Colonic mucosa (tissue), 4 donors: ENCODE results near the gene MYMK. TPM values are rescaled to one million over a fixed set of nuclear protein-coding genes. Genes with fewer than 3 reads are reported as not detected.

Experiments
- DNase-seq: peaks from one replicate; pipeline ENCODE4 v3.0.0-alpha.2; 2020
- H3K27ac ChIP-seq: fragments of 200-600 bp; one replicate; pipeline ENCODE4 v1.8.0; 2021
- H3K27me3 ChIP-seq: fragments of 200-600 bp; one replicate; pipeline ENCODE4 v1.8.0; 2021
- H3K36me3 ChIP-seq: fragments of 200-600 bp; one replicate; pipeline ENCODE4 v1.8.0; 2021
- H3K4me1 ChIP-seq: fragments of 200-600 bp; one replicate; pipeline ENCODE4 v1.8.0; 2021; ENCODE audit warnings: mild to moderate bottlenecking
- H3K4me3 ChIP-seq: fragments of 200-600 bp; one replicate; pipeline ENCODE4 v1.8.0; 2021
- H3K9ac ChIP-seq, 2 donors: one replicate each; pipeline ENCODE4 v1.7.0; 2013; ENCODE audit warnings: control low read depth in 2 of 2, low read depth in 2 of 2, low read length in 2 of 2
- H3K9me3 ChIP-seq: fragments of 200-600 bp; one replicate; pipeline ENCODE4 v1.8.0; 2021
- intact Hi-C: fragments of 100-400 bp; cut with DNase I; formaldehyde crosslinking; loops from one replicate; pipeline ENCODE4 v1.14.1; 2022
- total RNA-seq, 2 donors: library from RNA; stranded (reverse); fragmentation: NEBNext Ultra II Directional in 1 of 2; extraction: Animal tissue kit (Norgen Biotek cat#: 25700) in 1 of 2; gene quantifications; one replicate each; pipeline ENCODE4 v1.2.1, GENCODE V29; 2021
- TF ChIP-seq, protein P1 (sequence below): fragments of 200-600 bp; IDR thresholded peaks from one replicate; pipeline ENCODE4 v1.8.0; 2022; ENCODE audit warnings: antibody characterized with exemption, mild to moderate bottlenecking
- donor health status: healthy.
- donor health status: DM: no; HTN: no; CAD: no.
- donor health status: DM: no; HTN: no; CAD: no.

MYMK gene
- total RNA-seq, 2 donors from 2014 or later, result not detected

DNA sequence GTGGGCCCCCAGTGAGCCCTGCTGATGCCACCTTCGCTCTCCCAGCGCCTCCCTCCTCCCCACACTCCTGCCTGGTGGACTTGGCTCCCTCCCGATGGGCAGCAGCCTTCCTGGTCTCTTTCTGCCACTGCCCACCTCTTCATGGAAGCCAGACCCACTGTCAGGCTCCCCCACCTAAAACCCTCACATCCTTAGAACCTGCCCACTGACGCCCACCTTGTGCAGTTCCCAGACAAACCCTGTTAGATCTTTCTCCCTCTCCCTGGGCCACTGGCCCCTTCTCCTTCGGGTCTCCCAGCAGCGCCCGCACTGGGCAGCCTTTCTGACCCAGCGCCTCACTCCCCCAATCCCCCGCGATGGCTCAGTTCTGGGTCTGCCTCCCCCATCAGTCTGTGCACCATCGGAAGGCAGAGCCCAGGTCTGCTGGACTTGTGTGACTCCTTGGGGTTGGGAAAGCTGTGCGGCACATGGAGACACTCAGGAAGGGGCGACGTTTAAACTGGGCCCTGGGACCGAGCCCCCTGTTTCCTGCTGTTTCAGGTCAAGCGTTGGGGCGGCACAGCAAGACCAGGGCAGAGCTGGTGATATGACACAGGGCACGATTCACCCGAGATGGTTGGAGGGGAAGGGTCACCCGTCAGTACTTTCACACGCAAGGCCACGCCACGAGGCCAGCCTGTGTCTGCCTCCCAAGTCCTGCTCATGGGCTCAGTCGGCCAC, 17.4 kb downstream of the MYMK start:
- H3K9me3 ChIP-seq, result no peaks in the 10 kb centered on the region
- TF ChIP-seq, protein P1, sequence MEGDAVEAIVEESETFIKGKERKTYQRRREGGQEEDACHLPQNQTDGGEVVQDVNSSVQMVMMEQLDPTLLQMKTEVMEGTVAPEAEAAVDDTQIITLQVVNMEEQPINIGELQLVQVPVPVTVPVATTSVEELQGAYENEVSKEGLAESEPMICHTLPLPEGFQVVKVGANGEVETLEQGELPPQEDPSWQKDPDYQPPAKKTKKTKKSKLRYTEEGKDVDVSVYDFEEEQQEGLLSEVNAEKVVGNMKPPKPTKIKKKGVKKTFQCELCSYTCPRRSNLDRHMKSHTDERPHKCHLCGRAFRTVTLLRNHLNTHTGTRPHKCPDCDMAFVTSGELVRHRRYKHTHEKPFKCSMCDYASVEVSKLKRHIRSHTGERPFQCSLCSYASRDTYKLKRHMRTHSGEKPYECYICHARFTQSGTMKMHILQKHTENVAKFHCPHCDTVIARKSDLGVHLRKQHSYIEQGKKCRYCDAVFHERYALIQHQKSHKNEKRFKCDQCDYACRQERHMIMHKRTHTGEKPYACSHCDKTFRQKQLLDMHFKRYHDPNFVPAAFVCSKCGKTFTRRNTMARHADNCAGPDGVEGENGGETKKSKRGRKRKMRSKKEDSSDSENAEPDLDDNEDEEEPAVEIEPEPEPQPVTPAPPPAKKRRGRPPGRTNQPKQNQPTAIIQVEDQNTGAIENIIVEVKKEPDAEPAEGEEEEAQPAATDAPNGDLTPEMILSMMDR, result no peak
- no peaks in the 10 kb centered on the region for H3K27me3 ChIP-seq
- no peak overlapping the region for H3K27ac ChIP-seq
- peaks cover 10% of the 10 kb centered on the region for H3K4me1 ChIP-seq
- intact Hi-C loops, result no loop called here
- no peak for DNase-seq
- H3K4me3 ChIP-seq, result no peak overlapping the region
- no peaks in the 10 kb centered on the region for H3K36me3 ChIP-seq
- no peak overlapping the region for H3K9ac ChIP-seq

DNA sequence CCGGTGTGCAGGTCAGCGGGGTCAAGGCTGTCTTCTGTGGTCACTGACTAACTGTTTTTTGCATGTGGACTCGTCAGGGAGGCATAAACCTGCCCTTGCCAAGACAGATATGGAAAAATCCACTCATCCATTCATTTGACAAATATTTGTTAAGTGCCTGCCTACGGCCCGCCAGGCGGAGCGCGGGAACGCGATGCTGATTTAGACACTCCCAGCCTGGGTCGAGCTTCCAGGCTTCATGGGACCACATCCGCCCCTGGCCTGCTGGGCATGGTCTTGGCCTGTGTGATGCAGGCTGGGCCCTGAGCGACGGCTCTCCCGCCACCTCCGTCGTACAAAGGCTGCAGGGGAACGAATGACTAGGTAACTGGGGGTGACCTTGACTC, 18.1 kb downstream of the MYMK start:
- DNase-seq, result no peak
- H3K4me1 ChIP-seq, result peaks cover 10% of the 10 kb centered on the region
- TF ChIP-seq, protein P1, result no peak
- H3K9ac ChIP-seq, result no peak overlapping the region
- no peaks in the 10 kb centered on the region for H3K27me3 ChIP-seq
- H3K4me3 ChIP-seq, result no peak overlapping the region
- H3K36me3 ChIP-seq, result no peaks in the 10 kb centered on the region
- H3K9me3 ChIP-seq, result no peaks in the 10 kb centered on the region
- intact Hi-C loops, result no loop called here
- no peak overlapping the region for H3K27ac ChIP-seq

DNA sequence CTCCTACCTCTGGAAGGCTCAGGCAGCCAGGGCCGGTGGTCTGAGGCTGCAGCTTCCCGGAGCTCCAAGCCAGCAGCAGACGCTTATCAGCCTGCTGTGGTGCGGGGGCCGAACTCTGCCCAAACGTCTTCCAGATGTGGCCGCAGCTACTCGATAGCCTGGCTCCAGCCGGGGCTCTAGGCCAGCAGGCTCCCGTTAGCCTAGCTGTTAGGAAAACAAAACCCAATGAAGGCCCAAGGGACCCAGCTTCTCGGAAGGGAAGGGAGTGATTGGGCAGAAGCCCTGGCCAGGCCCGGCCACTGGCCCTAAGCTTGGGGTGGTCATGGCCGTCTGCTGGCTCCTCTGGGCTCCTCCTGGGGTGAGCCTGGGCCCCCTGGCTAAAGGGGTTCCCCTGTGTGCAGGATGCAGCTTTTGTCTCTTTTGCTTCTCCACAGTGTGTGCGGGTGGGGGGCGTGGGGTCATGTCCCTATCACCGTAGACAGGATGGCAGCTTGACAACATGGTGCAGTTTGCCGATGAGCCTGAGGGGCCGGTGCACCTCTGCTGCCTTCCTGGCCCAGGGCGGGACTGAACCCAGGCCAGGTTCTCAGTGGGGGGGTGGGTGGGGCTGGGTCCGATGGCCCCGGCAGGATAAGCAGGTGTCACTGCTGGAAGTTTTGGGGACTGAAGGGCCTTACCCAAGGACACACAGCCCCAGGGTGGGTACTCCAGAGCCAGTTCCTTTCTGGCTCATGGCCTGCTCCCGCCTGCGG, 18.7 kb downstream of the MYMK start:
- Histone ChIP-seq H3K4me1 (peaks cover 10% of the 10 kb centered on the region), H3K9me3 (no peaks in the 10 kb centered on the region), H3K36me3 (no peaks in the 10 kb centered on the region), H3K9ac (no peak overlapping the region), H3K27ac (no peak overlapping the region), H3K4me3 (no peak overlapping the region), H3K27me3 (no peaks in the 10 kb centered on the region)
- intact Hi-C loops, result no loop called here
- DNase-seq, result no peak
- TF ChIP-seq, protein P1, result no peak

DNA sequence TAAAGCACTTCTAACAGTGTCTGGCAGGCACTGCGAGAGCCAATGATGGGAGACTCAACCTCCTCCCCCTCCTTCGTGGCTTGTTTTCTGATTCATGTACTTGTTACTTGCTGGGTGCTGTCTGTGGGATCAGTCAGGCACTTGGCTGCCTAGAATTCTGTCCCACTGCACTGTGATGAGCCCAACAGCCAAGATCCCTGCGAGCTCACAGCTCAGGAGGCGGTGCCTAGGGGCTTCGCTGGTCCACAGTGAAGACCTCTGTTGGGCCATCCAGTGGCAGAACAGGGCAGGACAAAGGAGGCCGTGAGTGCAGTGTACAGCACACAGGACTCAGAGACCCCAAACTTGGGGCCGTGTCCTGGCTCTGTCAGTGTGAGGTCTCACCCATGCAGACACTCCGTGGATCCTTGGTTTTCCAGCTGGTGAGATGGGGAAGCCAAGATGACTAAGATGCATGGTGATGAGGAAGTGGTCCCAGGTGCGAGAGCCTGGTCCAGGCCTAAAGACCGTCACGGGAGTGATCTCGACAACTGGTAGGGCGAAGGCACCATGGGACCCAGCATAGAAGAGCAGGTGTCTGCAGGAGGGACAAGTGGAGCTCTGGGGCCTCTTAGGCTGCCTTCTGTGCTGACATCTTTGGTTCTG, 19.5 kb downstream of the MYMK start:
- H3K4me3 ChIP-seq, result no peak overlapping the region
- TF ChIP-seq, protein P1, result no peak
- H3K36me3 ChIP-seq, result no peaks in the 10 kb centered on the region

DNA sequence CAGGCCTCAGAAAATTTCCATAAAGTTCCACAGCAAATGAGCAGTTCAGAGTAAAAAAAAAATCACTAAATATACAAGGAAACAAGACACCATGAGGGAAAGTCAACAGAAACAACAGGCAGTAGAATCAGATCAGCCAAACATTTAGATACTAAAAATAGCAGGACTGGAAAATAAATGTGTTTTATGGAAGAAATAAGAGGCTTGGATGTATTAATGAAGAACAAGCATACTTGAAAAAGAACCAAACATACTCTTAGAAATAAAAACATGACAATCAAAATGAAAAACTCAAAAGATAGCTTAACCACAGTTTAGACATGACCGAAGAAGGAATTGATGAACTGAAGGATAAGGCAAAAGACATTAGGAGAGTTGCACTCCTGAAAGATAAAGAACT, 22.6 kb downstream of the MYMK start:
- H3K4me1 ChIP-seq, result peaks cover 2% of the 10 kb centered on the region
- no peak overlapping the region for H3K9ac ChIP-seq
- no peak overlapping the region for H3K4me3 ChIP-seq
- DNase-seq, result no peak
- H3K9me3 ChIP-seq, result no peaks in the 10 kb centered on the region
- no peaks in the 10 kb centered on the region for H3K27me3 ChIP-seq
- no peak overlapping the region for H3K27ac ChIP-seq
- H3K36me3 ChIP-seq, result no peaks in the 10 kb centered on the region
- TF ChIP-seq, protein P1, result no peak
- intact Hi-C loops, result no loop called here

More for the DNA sequence above, 19.5 kb downstream of the MYMK start:
- intact Hi-C loops, result no loop called here
- H3K9me3 ChIP-seq, result no peaks in the 10 kb centered on the region
- H3K4me1 ChIP-seq, result peaks cover 10% of the 10 kb centered on the region
- DNase-seq, result no peak
- H3K27me3 ChIP-seq, result no peaks in the 10 kb centered on the region
- H3K9ac ChIP-seq, result no peak overlapping the region
- H3K27ac ChIP-seq, result no peak overlapping the region
